Lower leg skin (tissue), 3 donors: ENCODE data around the gene COX6A1.

Experiments
- CTCF ChIP-seq, 3 donors: fragments of 450-650 bp; IDR thresholded peaks; one replicate each; pipeline ENCODE4 v1.5.1; 2016; ENCODE audit warnings: antibody characterized with exemption in 3 of 3, mild to moderate bottlenecking in 3 of 3, moderate library complexity in 2 of 3
- POLR2A ChIP-seq, 2 donors: fragments of 450-650 bp; IDR thresholded peaks; one replicate each; pipeline ENCODE4 v1.6.1; 2016 to 2017; ENCODE audit warnings: antibody characterized with exemption in 2 of 2, mild to moderate bottlenecking in 1 of 2, moderate library complexity in 1 of 2

DNA sequence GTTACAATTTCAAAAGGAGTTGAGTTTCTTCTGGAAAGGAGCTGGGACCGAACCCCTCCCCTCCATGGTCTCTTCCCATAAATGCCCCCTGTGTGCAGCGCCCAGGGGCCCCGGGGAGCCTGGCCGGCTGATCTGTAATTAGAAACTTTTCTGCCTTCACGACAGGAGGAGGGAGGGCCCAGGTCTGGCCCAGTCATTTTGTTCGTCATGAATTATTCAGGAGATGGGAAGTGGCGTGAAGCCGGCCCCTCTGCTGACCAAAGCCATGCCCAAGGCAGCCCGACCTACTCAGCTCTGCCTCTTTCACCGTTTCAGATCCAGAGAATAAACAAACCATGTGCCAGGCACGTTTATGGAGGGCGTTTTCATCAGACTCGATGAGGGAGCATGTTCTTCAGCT is 35.7 kb upstream of the COX6A1 start:
- TF ChIP-seq CTCF (IDR thresholded peaks at IDR 0.05) (no peak), POLR2A (IDR thresholded peaks at IDR 0.05) (no peak)
